Activated naive CD4-positive, alpha-beta T cell treated with Interleukin-2 at 50 U/mL for 16 hours (primary cell): Measurements from ENCODE around the gene ZDHHC11.
"Not testable (repeated sequence)": the region's sequence is repeated elsewhere in the genome, so short reads cannot be mapped to it uniquely, and the experiment has no call there.

Source experiments
- DNase-seq: peaks from one replicate; pipeline ENCODE4 v3.0.0-alpha.2; 2020

The ZDHHC11 gene

GRCh38 chr5:850511-851006 lies at the start of gene ZDHHC11:
ZDHHC11 (minus strand) TSS chr5:850986; CDS start chr5:850602, 384 bp downstream.
- DNase-seq: no peak

- no peak for DNase-seq
Measured at GRCh38 chr5:893711-894110, 42.9 kb upstream of the ZDHHC11 start.

GRCh38 chr5:893137-893506 lies 42.3 kb upstream of the ZDHHC11 start:
- no peak for DNase-seq

- DNase-seq: peak; percentile 87
Measured at GRCh38 chr5:892394-893136, 41.8 kb upstream of the ZDHHC11 start, which contains the start of the genes BRD9 and TRIP13. BRD9 (minus strand) TSS chr5:892801; CDS start chr5:892657, 144 bp downstream. TRIP13 (plus strand) TSS chr5:892884; CDS start chr5:892999, 115 bp downstream.

GRCh38 chr5:891837-892393 lies 41.1 kb upstream of the ZDHHC11 start:
- DNase-seq: no peak

GRCh38 chr5:891117-891836 lies 40.5 kb upstream of the ZDHHC11 start:
- no peak for DNase-seq

GRCh38 chr5:889075-889710 lies 38.4 kb upstream of the ZDHHC11 start:
- DNase-seq: no peak

GRCh38 chr5:888638-889035 lies 37.9 kb upstream of the ZDHHC11 start:
- no peak for DNase-seq

- DNase-seq: no peak
Measured at GRCh38 chr5:887947-888637, 37.3 kb upstream of the ZDHHC11 start.

GRCh38 chr5:886716-887325 lies 36.0 kb upstream of the ZDHHC11 start:
- no peak for DNase-seq

GRCh38 chr5:886036-886435 lies 35.2 kb upstream of the ZDHHC11 start:
- no peak for DNase-seq

- no peak for DNase-seq
Measured at GRCh38 chr5:885529-885928, 34.7 kb upstream of the ZDHHC11 start.

GRCh38 chr5:885127-885442 lies 34.3 kb upstream of the ZDHHC11 start:
- DNase-seq: no peak

GRCh38 chr5:884345-885126 lies 33.8 kb upstream of the ZDHHC11 start:
- no peak for DNase-seq

- no peak for DNase-seq
Measured at GRCh38 chr5:883475-884181, 32.8 kb upstream of the ZDHHC11 start.

GRCh38 chr5:882253-883183 lies 31.7 kb upstream of the ZDHHC11 start:
- DNase-seq: no peak

- DNase-seq: no peak
Measured at GRCh38 chr5:881551-881935, 30.8 kb upstream of the ZDHHC11 start.

GRCh38 chr5:880816-881550 lies 30.2 kb upstream of the ZDHHC11 start:
- DNase-seq: no peak

GRCh38 chr5:878677-879076 lies 27.9 kb upstream of the ZDHHC11 start:
- DNase-seq: not testable (repeated sequence)
